ENCODE results near the gene RHBDL1. TPM values are rescaled to one million over a fixed set of nuclear protein-coding genes. Genes with fewer than 3 reads are reported as not detected.
A peak's percentile ranks its signal among the peaks of the same experiment; 100 is the strongest.

The RHBDL1 gene
- total RNA-seq, 1 experiment from 2014 or later = 2.9 TPM

DNA sequence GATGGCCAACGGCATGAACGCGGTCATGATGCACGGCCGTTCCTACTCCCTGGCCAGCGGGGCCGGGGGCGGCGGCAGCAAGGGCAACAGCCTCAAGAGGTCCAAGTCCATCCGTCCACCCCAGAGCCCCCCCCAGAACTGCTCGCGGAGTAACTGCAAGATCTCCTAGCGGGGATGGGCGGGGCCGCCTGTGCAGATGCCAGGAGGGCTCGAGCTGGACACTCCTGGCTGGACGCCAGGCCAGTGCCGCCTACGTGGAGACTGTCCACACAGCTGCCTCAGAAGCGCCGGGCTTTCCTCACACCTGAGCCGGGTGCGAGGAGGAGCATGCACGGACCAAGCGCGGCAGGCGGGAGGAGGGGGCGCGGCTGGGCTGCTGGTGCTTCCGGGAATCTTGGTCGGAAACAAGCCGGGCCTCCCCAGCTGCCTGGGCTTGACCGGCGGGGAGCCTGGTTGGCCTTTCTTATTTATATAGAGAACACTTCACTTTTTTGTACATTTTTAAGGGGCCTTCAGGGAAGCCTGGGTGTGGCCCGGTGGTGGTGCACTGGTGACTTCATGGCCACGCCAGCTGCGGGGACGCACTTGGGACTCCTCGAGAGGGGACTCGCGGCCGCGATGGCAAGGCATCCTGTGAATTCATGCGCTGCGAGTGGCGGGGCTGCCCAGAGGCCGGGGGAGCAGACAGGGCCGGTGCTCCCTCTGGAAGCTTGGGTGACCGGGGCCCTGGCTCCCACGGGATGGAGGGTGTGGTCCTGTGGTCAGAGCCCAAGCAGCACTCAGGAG, 47.8 kb upstream of the RHBDL1 start:
- no peaks in the 10 kb centered on the region for H3K36me3 ChIP-seq (ENCODE audit: control insufficient read depth, insufficient read depth, low read length)
- Mint-ChIP-seq H3K4me3 (ENCODE audit: unreplicated experiment) (no peak overlapping the region), H3K9me3 (ENCODE audit: unreplicated experiment) (no peaks in the 10 kb centered on the region), H3K27me3 (ENCODE audit: insufficient read depth, unreplicated experiment) (no peaks in the 10 kb centered on the region), H3K4me1 (ENCODE audit: low read depth, unreplicated experiment) (no peaks in the 10 kb centered on the region), H3K27ac (ENCODE audit: unreplicated experiment) (no peak overlapping the region), H3K36me3 (ENCODE audit: insufficient read depth, unreplicated experiment) (peaks cover 23% of the 10 kb centered on the region)
- no peaks in the 10 kb centered on the region for H3K4me1 ChIP-seq
- ChIA-PET CTCF (no interaction called here), POLR2A (no interaction called here)
- TF ChIP-seq, protein P1, sequence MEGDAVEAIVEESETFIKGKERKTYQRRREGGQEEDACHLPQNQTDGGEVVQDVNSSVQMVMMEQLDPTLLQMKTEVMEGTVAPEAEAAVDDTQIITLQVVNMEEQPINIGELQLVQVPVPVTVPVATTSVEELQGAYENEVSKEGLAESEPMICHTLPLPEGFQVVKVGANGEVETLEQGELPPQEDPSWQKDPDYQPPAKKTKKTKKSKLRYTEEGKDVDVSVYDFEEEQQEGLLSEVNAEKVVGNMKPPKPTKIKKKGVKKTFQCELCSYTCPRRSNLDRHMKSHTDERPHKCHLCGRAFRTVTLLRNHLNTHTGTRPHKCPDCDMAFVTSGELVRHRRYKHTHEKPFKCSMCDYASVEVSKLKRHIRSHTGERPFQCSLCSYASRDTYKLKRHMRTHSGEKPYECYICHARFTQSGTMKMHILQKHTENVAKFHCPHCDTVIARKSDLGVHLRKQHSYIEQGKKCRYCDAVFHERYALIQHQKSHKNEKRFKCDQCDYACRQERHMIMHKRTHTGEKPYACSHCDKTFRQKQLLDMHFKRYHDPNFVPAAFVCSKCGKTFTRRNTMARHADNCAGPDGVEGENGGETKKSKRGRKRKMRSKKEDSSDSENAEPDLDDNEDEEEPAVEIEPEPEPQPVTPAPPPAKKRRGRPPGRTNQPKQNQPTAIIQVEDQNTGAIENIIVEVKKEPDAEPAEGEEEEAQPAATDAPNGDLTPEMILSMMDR (IDR thresholded peaks at IDR 0.05; ENCODE audit: insufficient read depth in 1 of 2, low read depth in 1 of 2, low read length in 1 of 2, severe bottlenecking in 1 of 2, unreplicated experiment in 1 of 2) = no peak
- no peaks in the 10 kb centered on the region for H3K9me3 ChIP-seq
- no peak overlapping the region for H3K4me3 ChIP-seq (ENCODE audit: low read depth, low read length)
- no TSS peak for BruUV-seq (replicated peaks)
- H3K27me3 ChIP-seq (replicated peaks; ENCODE audit: control insufficient read depth, insufficient read depth, low read length) = no peaks in the 10 kb centered on the region
- intact Hi-C loops (cut with micrococcal nuclease; ENCODE audit: unreplicated experiment) = no loop called here
- DNase-seq = peak in 1 of 2 experiments; percentile 40

DNA sequence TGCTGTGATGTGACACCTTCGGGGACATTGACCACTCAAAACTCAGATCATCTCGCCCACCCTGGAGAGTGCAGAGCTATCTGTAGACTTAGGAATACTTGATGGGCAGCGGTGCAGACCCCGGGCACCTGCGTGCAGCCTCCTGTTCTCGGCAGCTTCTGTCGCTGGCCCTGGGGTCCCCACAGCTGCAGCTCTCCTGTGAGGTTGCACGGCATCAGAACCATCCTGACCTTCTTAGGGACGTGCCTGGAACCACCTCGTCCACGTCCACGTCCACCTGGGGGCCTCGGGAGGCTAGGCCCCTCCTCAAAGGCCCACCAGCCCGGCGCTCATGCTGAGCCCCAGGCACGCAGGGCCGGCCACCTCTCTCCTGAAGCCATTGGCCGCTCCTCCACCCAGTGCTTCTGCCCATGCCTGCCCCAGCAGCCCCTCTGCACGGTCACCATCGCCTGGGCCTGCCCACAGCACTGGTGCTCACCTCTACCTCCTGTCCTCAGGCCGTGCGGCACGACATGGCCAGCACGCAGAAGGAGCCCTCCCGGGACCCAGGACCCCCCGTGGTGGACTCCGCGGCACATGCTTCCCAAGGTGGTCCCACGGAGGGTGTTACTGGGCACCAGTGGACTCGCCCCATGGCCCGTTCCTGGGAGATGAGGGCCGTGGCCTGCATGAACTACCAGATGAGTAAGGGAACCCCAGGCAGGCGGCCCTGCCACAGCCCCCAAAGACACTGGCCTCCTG, 47.0 kb upstream of the RHBDL1 start:
- BruUV-seq (replicated peaks) = no TSS peak
- H3K27me3 Mint-ChIP-seq (ENCODE audit: insufficient read depth, unreplicated experiment) = no peaks in the 10 kb centered on the region
- no peak overlapping the region for H3K4me3 Mint-ChIP-seq (ENCODE audit: unreplicated experiment)
- no peaks in the 10 kb centered on the region for H3K4me1 ChIP-seq
- H3K9me3 Mint-ChIP-seq (ENCODE audit: unreplicated experiment) = no peaks in the 10 kb centered on the region
- intact Hi-C loops (cut with micrococcal nuclease; ENCODE audit: unreplicated experiment) = no loop called here
- H3K4me1 Mint-ChIP-seq (ENCODE audit: low read depth, unreplicated experiment) = no peaks in the 10 kb centered on the region
- H3K9me3 ChIP-seq = no peaks in the 10 kb centered on the region
- no peak overlapping the region for H3K4me3 ChIP-seq (ENCODE audit: low read depth, low read length)
- peak overlapping the region; percentile 50 for H3K27ac Mint-ChIP-seq (ENCODE audit: unreplicated experiment)
- ChIA-PET POLR2A (no interaction called here), CTCF (no interaction called here)
- peaks cover 23% of the 10 kb centered on the region for H3K36me3 Mint-ChIP-seq (ENCODE audit: insufficient read depth, unreplicated experiment)
- DNase-seq = no peak
- no peaks in the 10 kb centered on the region for H3K27me3 ChIP-seq (replicated peaks; ENCODE audit: control insufficient read depth, insufficient read depth, low read length)
- TF ChIP-seq, protein P1 (IDR thresholded peaks at IDR 0.05; ENCODE audit: insufficient read depth in 1 of 2, low read depth in 1 of 2, low read length in 1 of 2, severe bottlenecking in 1 of 2, unreplicated experiment in 1 of 2) = no peak
- no peaks in the 10 kb centered on the region for H3K36me3 ChIP-seq (ENCODE audit: control insufficient read depth, insufficient read depth, low read length)

DNA sequence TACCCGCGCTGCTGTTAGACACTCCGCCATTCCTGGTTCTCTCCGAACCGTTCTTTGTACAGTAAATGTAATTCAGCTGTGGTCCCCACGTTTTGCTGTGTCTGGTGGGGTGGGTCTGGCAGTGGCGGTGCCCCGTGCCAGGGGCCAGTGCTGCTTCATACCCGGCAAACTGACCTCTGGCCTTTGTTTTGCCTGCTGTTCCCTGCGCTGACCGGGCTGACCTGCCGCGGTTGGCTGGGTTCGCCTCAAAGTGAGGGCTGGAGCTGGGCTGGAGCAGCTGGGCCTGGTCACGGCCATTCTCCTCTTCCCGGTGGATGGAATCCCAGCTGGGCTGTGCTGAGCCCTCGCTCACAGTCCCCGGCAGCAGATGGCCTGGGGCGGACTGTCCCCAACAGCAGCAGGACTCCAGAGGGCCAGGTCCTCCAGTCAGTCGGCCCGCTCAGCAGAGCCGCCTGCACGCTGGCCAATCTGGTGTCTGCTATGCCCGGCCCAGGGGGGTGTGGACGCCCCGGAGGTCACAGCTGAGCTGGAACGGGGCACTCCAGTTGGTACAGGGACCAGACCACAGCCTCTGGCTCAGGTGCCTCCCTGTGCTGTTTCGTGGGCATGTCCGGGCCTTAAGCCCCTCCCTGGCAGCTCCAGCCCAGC, 46.2 kb upstream of the RHBDL1 start:
- H3K4me1 Mint-ChIP-seq (ENCODE audit: low read depth, unreplicated experiment) = no peaks in the 10 kb centered on the region

More for the DNA sequence above, 46.2 kb upstream of the RHBDL1 start:
- Histone ChIP-seq H3K9me3 (no peaks in the 10 kb centered on the region), H3K36me3 (ENCODE audit: control insufficient read depth, insufficient read depth, low read length) (no peaks in the 10 kb centered on the region), H3K4me1 (no peaks in the 10 kb centered on the region), H3K27me3 (replicated peaks; ENCODE audit: control insufficient read depth, insufficient read depth, low read length) (no peaks in the 10 kb centered on the region), H3K4me3 (ENCODE audit: low read depth, low read length) (no peak overlapping the region)
- TF ChIP-seq, protein P1 (IDR thresholded peaks at IDR 0.05; ENCODE audit: insufficient read depth in 1 of 2, low read depth in 1 of 2, low read length in 1 of 2, severe bottlenecking in 1 of 2, unreplicated experiment in 1 of 2) = no peak
- BruUV-seq (replicated peaks) = no TSS peak
- H3K4me3 Mint-ChIP-seq (ENCODE audit: unreplicated experiment) = no peak overlapping the region
- H3K36me3 Mint-ChIP-seq (ENCODE audit: insufficient read depth, unreplicated experiment) = peaks cover 23% of the 10 kb centered on the region
- no peak for DNase-seq
- intact Hi-C loops (cut with micrococcal nuclease; ENCODE audit: unreplicated experiment) = no loop called here
- no peaks in the 10 kb centered on the region for H3K27me3 Mint-ChIP-seq (ENCODE audit: insufficient read depth, unreplicated experiment)
- H3K9me3 Mint-ChIP-seq (ENCODE audit: unreplicated experiment) = no peaks in the 10 kb centered on the region
- CTCF ChIA-PET = interaction anchor here (0.6 kb wide), 1 partner anchor 91 kb away, joined by 3 read pairs; no protein-coding TSS in a partner anchor
- POLR2A ChIA-PET = no interaction called here
- H3K27ac Mint-ChIP-seq (ENCODE audit: unreplicated experiment) = peak overlapping the region; percentile 50

All from Caco-2 (cell line).